UCSD-AML1 (cell line): ENCODE results near the gene GPBP1.
A peak's percentile ranks its signal among the peaks of the same experiment; 100 is the strongest.
"Not testable (repeated sequence)": the region's sequence is repeated elsewhere in the genome, so short reads cannot be mapped to it uniquely, and the experiment has no call there.

ENCODE experiments used
- DNase-seq: peaks from one replicate; lab custom pipeline; 2025; ENCODE audit not compliant: unreplicated experiment; lab: John Stamatoyannopoulos, UW

The GPBP1 gene

GRCh38 chr5:57176350-57176857, 2.5 kb downstream of the GPBP1 start:
- no peak for DNase-seq

- no peak for DNase-seq
These were observed 3.8 kb downstream of the GPBP1 start for GRCh38 chr5:57177479-57178156.

GRCh38 chr5:57178238-57178637, 4.4 kb downstream of the GPBP1 start:
- DNase-seq: not testable (repeated sequence)

- DNase-seq: no peak
These were observed 5.7 kb downstream of the GPBP1 start for GRCh38 chr5:57179262-57180200.

GRCh38 chr5:57181154-57181553, 7.3 kb downstream of the GPBP1 start:
- no peak for DNase-seq

GRCh38 chr5:57184322-57184721, 10.5 kb downstream of the GPBP1 start:
- no peak for DNase-seq

- no peak for DNase-seq
These were observed 11.5 kb downstream of the GPBP1 start for GRCh38 chr5:57185313-57185712.

- DNase-seq: no peak
These were observed 12.3 kb downstream of the GPBP1 start for GRCh38 chr5:57186194-57186593.

- not testable (repeated sequence) for DNase-seq
These were observed 14.1 kb downstream of the GPBP1 start for GRCh38 chr5:57187977-57188376.

- DNase-seq: no peak
These were observed 15.7 kb downstream of the GPBP1 start for GRCh38 chr5:57189515-57189914.

GRCh38 chr5:57190593-57190992, 16.7 kb downstream of the GPBP1 start:
- DNase-seq: no peak

GRCh38 chr5:57191163-57191562, 17.3 kb downstream of the GPBP1 start:
- no peak for DNase-seq

- no peak for DNase-seq
These were observed 18.1 kb downstream of the GPBP1 start for GRCh38 chr5:57191986-57192385.

- not testable (repeated sequence) for DNase-seq
These were observed 19.0 kb downstream of the GPBP1 start for GRCh38 chr5:57192832-57193231.

GRCh38 chr5:57193757-57194413, 20.0 kb downstream of the GPBP1 start:
- no peak for DNase-seq

- no peak for DNase-seq
These were observed 20.8 kb downstream of the GPBP1 start for GRCh38 chr5:57194653-57195052.

GRCh38 chr5:57195060-57195459, 21.2 kb downstream of the GPBP1 start:
- no peak for DNase-seq

GRCh38 chr5:57199866-57200265, 26.0 kb downstream of the GPBP1 start:
- DNase-seq: peak; percentile 20

- DNase-seq: no peak
These were observed 29.0 kb downstream of the GPBP1 start for GRCh38 chr5:57202811-57203210.

- DNase-seq: no peak
These were observed 33.3 kb downstream of the GPBP1 start for GRCh38 chr5:57207007-57207653.

- no peak for DNase-seq
These were observed 33.8 kb downstream of the GPBP1 start for GRCh38 chr5:57207681-57208080.
